Natural killer cell (primary cell): Measurements from ENCODE around the gene DYNC2H1. TPM values are rescaled to one million over a fixed set of nuclear protein-coding genes. Genes with fewer than 3 reads are reported as not detected.

Source experiments
- ATAC-seq, 3 donors: fragments of 150-1000 bp in 2 of 3; fragments of 200-7000 bp in 1 of 3; cut with Tn5 transposase; 1 replicate in 1 of 3; 2 replicates in 2 of 3; pipeline ENCODE4 v1.10.0; 2021; ENCODE audit warnings: mild to moderate bottlenecking in 2 of 3, moderate library complexity in 2 of 3
- DNase-seq, 2 donors: peaks; one replicate each; pipeline versions ENCODE4 v3.0.0 to v3.0.0-alpha.2; 2013 to 2021; ENCODE audit warnings: mixed read lengths in 1 of 2
- H3K27ac ChIP-seq: one replicate; pipeline ENCODE4 v1.5.1; 2013; ENCODE audit warnings: mild to moderate bottlenecking, low read length
- H3K27me3 ChIP-seq: one replicate; pipeline ENCODE4 v1.6.1; 2013; ENCODE audit warnings: low read length; ENCODE audit not compliant: control insufficient read depth, insufficient read depth
- H3K36me3 ChIP-seq: one replicate; pipeline ENCODE4 v1.6.1; 2013; ENCODE audit warnings: low read length; ENCODE audit not compliant: control insufficient read depth, insufficient read depth
- H3K4me1 ChIP-seq: one replicate; pipeline ENCODE4 v1.6.1; 2013; ENCODE audit warnings: low read length; ENCODE audit not compliant: control insufficient read depth, insufficient read depth
- H3K4me3 ChIP-seq: one replicate; pipeline ENCODE4 v1.5.1; 2013; ENCODE audit warnings: low read length
- H3K9me3 ChIP-seq: one replicate; pipeline ENCODE4 v1.6.1; 2013; ENCODE audit warnings: low read length; ENCODE audit not compliant: control insufficient read depth, insufficient read depth
- H3K27ac Mint-ChIP-seq, 2 donors: one replicate each; pipeline ENCODE4 v1.8.0; 2022; ENCODE audit warnings: mild to moderate bottlenecking in 2 of 2, mixed read lengths in 2 of 2, moderate library complexity in 1 of 2
- H3K27me3 Mint-ChIP-seq, 2 donors: one replicate each; pipeline ENCODE4 v1.8.0; 2022; ENCODE audit warnings: low read depth in 2 of 2, mixed read lengths in 2 of 2
- H3K36me3 Mint-ChIP-seq: one replicate; pipeline ENCODE4 v1.8.0; 2022; ENCODE audit warnings: mixed read lengths
- H3K4me1 Mint-ChIP-seq, 2 donors: one replicate each; pipeline ENCODE4 v1.8.0; 2022; ENCODE audit warnings: mixed read lengths in 2 of 2
- H3K4me3 Mint-ChIP-seq: one replicate; pipeline ENCODE4 v1.8.0; 2022; ENCODE audit warnings: mild to moderate bottlenecking, moderate library complexity, mixed read lengths
- H3K9me3 Mint-ChIP-seq, 2 donors: one replicate each; pipeline ENCODE4 v1.8.0; 2022; ENCODE audit warnings: mixed read lengths in 2 of 2
- CTCF ChIP-seq: fragments of 200-600 bp; IDR thresholded peaks from one replicate; pipeline ENCODE4 v1.8.0; 2022; ENCODE audit warnings: antibody characterized with exemption
- WGBS: methylation state at CpG from one replicate; pipeline ENCODE4 v1.1.7; 2013; ENCODE audit warnings: missing lambda C conversion rate; ENCODE audit not compliant: insufficient coverage; 5-methylcytosine and 5-hydroxymethylcytosine counted together
- intact Hi-C: fragments of 100-400 bp; cut with micrococcal nuclease; formaldehyde crosslinking; loops from one replicate; pipeline ENCODE4 v1.14.2; 2022
- total RNA-seq, 4 donors: library from RNA; stranded (reverse); fragments of 120-200 nt in 1 of 4; gene quantifications; one replicate each; pipeline versions ENCODE4 v1.2.3 to v1.2.4, GENCODE V29; 2013 to 2022

Gene DYNC2H1
- total RNA-seq, 3 donors from 2014 or later (not counting 1 experiment from before 2014, with no cell fraction given): 4.1 to 7.5 (median 4.4) TPM

GRCh38 chr11:103344886-103345285 lies 235.7 kb downstream of the DYNC2H1 start:
- no peaks in the 10 kb centered on the region for H3K27me3 ChIP-seq
- no peaks in the 10 kb centered on the region for H3K4me1 ChIP-seq
- ATAC-seq (no peak), DNase-seq (no peak)
- no peaks in the 10 kb centered on the region for H3K9me3 ChIP-seq
- H3K9me3 Mint-ChIP-seq: peaks cover 0 to 4% of the 10 kb centered on the region in 2 donors
- intact Hi-C loops: no loop called here
- H3K27ac Mint-ChIP-seq: no peak overlapping the region
- H3K4me3 Mint-ChIP-seq: no peak overlapping the region
- no peaks in the 10 kb centered on the region for H3K4me1 Mint-ChIP-seq
- no peaks in the 10 kb centered on the region for H3K36me3 Mint-ChIP-seq
- H3K4me3 ChIP-seq: no peak overlapping the region
- WGBS: no CpG with 5 or more reads among the region's 4 CpGs
- H3K36me3 ChIP-seq: no peaks in the 10 kb centered on the region
- no peak overlapping the region for H3K27ac ChIP-seq
- TF ChIP-seq CTCF: no peak
- no peaks in the 10 kb centered on the region for H3K27me3 Mint-ChIP-seq

- H3K4me3 ChIP-seq: no peak overlapping the region
- H3K9me3 ChIP-seq: no peaks in the 10 kb centered on the region
- TF ChIP-seq CTCF: no peak
- WGBS: no CpG with 5 or more reads among the region's 2 CpGs
- no peak for ATAC-seq
- Mint-ChIP-seq H3K9me3 (peaks cover 0 to 5% of the 10 kb centered on the region in 2 donors), H3K4me3 (no peak overlapping the region), H3K27me3 (no peaks in the 10 kb centered on the region), H3K36me3 (no peaks in the 10 kb centered on the region), H3K4me1 (no peaks in the 10 kb centered on the region), H3K27ac (no peak overlapping the region)
- H3K27me3 ChIP-seq: no peaks in the 10 kb centered on the region
- no peaks in the 10 kb centered on the region for H3K36me3 ChIP-seq
- no peaks in the 10 kb centered on the region for H3K4me1 ChIP-seq
- intact Hi-C loops: no loop called here
- no peak for DNase-seq
- H3K27ac ChIP-seq: no peak overlapping the region
These were observed 240.4 kb downstream of the DYNC2H1 start for GRCh38 chr11:103349595-103349994.

- no peak for TF ChIP-seq CTCF
- no peak for ATAC-seq
- Mint-ChIP-seq H3K9me3 (peaks cover 0 to 3% of the 10 kb centered on the region in 2 donors), H3K4me3 (no peak overlapping the region), H3K4me1 (no peaks in the 10 kb centered on the region), H3K27me3 (no peaks in the 10 kb centered on the region), H3K27ac (no peak overlapping the region), H3K36me3 (peaks cover 5% of the 10 kb centered on the region)
- H3K27me3 ChIP-seq: no peaks in the 10 kb centered on the region
- no peaks in the 10 kb centered on the region for H3K4me1 ChIP-seq
- H3K9me3 ChIP-seq: no peaks in the 10 kb centered on the region
- intact Hi-C loops: no loop called here
- no peak overlapping the region for H3K27ac ChIP-seq
- no peak overlapping the region for H3K4me3 ChIP-seq
- DNase-seq: no peak
- H3K36me3 ChIP-seq: no peaks in the 10 kb centered on the region
These were observed 245.4 kb downstream of the DYNC2H1 start for GRCh38 chr11:103354656-103355055.

- H3K4me3 ChIP-seq: no peak overlapping the region
- no peak overlapping the region for H3K27ac Mint-ChIP-seq
- no peaks in the 10 kb centered on the region for H3K9me3 ChIP-seq
- no peaks in the 10 kb centered on the region for H3K4me1 ChIP-seq
- no peaks in the 10 kb centered on the region for H3K36me3 ChIP-seq
- DNase-seq: no peak
- intact Hi-C loops: no loop called here
- H3K27me3 Mint-ChIP-seq: no peaks in the 10 kb centered on the region
- H3K4me3 Mint-ChIP-seq: no peak overlapping the region
- H3K27me3 ChIP-seq: no peaks in the 10 kb centered on the region
- H3K4me1 Mint-ChIP-seq: no peaks in the 10 kb centered on the region
- WGBS: 96% methylated on average over 2 of the region's 2 CpGs
- TF ChIP-seq CTCF: no peak
- peaks cover 3% of the 10 kb centered on the region in 2 donors for H3K9me3 Mint-ChIP-seq
- no peak overlapping the region for H3K27ac ChIP-seq
- no peak for ATAC-seq
- peaks cover 5% of the 10 kb centered on the region for H3K36me3 Mint-ChIP-seq
These were observed 249.0 kb downstream of the DYNC2H1 start for GRCh38 chr11:103358251-103358650.
